ENCODE measurements around the gene LSP1. TPM values are rescaled to one million over a fixed set of nuclear protein-coding genes. Genes with fewer than 3 reads are reported as not detected.
"Not testable (repeated sequence)": the region's sequence is repeated elsewhere in the genome, so short reads cannot be mapped to it uniquely, and the experiment has no call there.

Gene LSP1
- total RNA-seq, 1 donor from 2014 or later, result 29.5 TPM

DNA sequence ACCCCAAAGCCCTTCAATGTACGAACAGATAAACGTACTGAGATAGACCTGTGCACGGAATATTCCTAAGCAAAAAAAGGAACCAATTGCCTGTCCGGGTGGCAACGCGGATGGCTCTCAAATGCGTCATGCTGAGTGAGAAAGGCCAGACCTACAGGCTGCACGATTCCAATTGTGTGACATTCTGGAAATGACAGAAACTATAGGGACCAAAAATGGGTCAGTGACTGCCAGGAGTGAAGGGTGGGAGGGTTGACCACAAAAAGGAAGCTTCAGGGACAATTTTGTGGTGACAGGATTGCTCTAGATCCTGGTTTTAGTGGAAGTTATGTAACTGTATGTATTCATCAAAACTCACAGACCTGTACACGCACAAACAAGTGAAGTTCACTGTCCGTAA lies 42.1 kb upstream of the LSP1 start:
- Mint-ChIP-seq H3K4me1 (ENCODE audit: unreplicated experiment) (peaks cover 11% of the 10 kb centered on the region), H3K27me3 (ENCODE audit: unreplicated experiment) (peaks cover 26% of the 10 kb centered on the region), H3K9me3 (ENCODE audit: unreplicated experiment) (peaks cover 10% of the 10 kb centered on the region), H3K4me3 (ENCODE audit: unreplicated experiment) (no peak overlapping the region), H3K27ac (ENCODE audit: unreplicated experiment) (no peak overlapping the region), H3K36me3 (ENCODE audit: unreplicated experiment) (peaks cover 7% of the 10 kb centered on the region)
- no peak for DNase-seq (ENCODE audit: extremely low spot score, unreplicated experiment)
- TF ChIP-seq CTCF (IDR thresholded peaks at IDR 0.05), result no peak

DNA sequence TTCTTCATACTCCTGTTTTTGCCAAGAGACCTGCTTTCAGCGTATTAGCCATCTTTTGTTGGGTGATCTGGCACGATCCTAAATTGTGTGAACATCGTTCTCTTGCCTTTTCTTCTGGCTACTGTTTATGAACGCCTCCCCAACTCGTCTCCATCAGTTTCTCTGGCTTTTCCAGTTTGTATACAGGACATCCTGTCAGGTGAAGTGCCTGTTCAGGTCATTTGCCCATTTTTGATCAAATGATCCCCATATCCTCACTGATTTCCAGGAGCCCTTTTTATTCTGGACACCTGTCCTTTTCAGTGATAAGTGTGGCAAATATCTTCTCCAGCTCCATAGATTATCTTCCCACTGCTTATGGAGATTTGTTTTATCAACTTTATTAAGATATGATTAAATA lies 40.6 kb upstream of the LSP1 start:
- DNase-seq (ENCODE audit: extremely low spot score, unreplicated experiment), result no peak
- no peak overlapping the region for H3K27ac Mint-ChIP-seq (ENCODE audit: unreplicated experiment)
- peaks cover 13% of the 10 kb centered on the region for H3K4me1 Mint-ChIP-seq (ENCODE audit: unreplicated experiment)
- peaks cover 7% of the 10 kb centered on the region for H3K36me3 Mint-ChIP-seq (ENCODE audit: unreplicated experiment)
- H3K9me3 Mint-ChIP-seq (ENCODE audit: unreplicated experiment), result peaks cover 10% of the 10 kb centered on the region
- peaks cover 21% of the 10 kb centered on the region for H3K27me3 Mint-ChIP-seq (ENCODE audit: unreplicated experiment)
- no peak for TF ChIP-seq CTCF (IDR thresholded peaks at IDR 0.05)
- H3K4me3 Mint-ChIP-seq (ENCODE audit: unreplicated experiment), result no peak overlapping the region

- peaks cover 13% of the 10 kb centered on the region for H3K4me1 Mint-ChIP-seq (ENCODE audit: unreplicated experiment)
- no peak for TF ChIP-seq CTCF (IDR thresholded peaks at IDR 0.05)
- peaks cover 16% of the 10 kb centered on the region for H3K27me3 Mint-ChIP-seq (ENCODE audit: unreplicated experiment)
- no peak overlapping the region for H3K4me3 Mint-ChIP-seq (ENCODE audit: unreplicated experiment)
- no peak for DNase-seq (ENCODE audit: extremely low spot score, unreplicated experiment)
- peaks cover 10% of the 10 kb centered on the region for H3K9me3 Mint-ChIP-seq (ENCODE audit: unreplicated experiment)
- H3K27ac Mint-ChIP-seq (ENCODE audit: unreplicated experiment), result no peak overlapping the region
- peaks cover 7% of the 10 kb centered on the region for H3K36me3 Mint-ChIP-seq (ENCODE audit: unreplicated experiment)
These were observed 40.1 kb upstream of the LSP1 start for GRCh38 chr11:1812801-1813200.

- not testable (repeated sequence) for DNase-seq (ENCODE audit: extremely low spot score, unreplicated experiment); H3K27ac Mint-ChIP-seq (ENCODE audit: unreplicated experiment); H3K36me3 Mint-ChIP-seq (ENCODE audit: unreplicated experiment); H3K4me3 Mint-ChIP-seq (ENCODE audit: unreplicated experiment)
- H3K4me1 Mint-ChIP-seq (ENCODE audit: unreplicated experiment), result peaks cover 13% of the 10 kb centered on the region
- peaks cover 12% of the 10 kb centered on the region for H3K27me3 Mint-ChIP-seq (ENCODE audit: unreplicated experiment)
- peaks cover 10% of the 10 kb centered on the region for H3K9me3 Mint-ChIP-seq (ENCODE audit: unreplicated experiment)
These were observed 39.5 kb upstream of the LSP1 start for GRCh38 chr11:1813356-1813755.

- peaks cover 14% of the 10 kb centered on the region for H3K9me3 Mint-ChIP-seq (ENCODE audit: unreplicated experiment)
- no peak overlapping the region for H3K4me3 Mint-ChIP-seq (ENCODE audit: unreplicated experiment)
- H3K27me3 Mint-ChIP-seq (ENCODE audit: unreplicated experiment), result peaks cover 4% of the 10 kb centered on the region
- peaks cover 19% of the 10 kb centered on the region for H3K4me1 Mint-ChIP-seq (ENCODE audit: unreplicated experiment)
- peaks cover 7% of the 10 kb centered on the region for H3K36me3 Mint-ChIP-seq (ENCODE audit: unreplicated experiment)
- no peak for TF ChIP-seq CTCF (IDR thresholded peaks at IDR 0.05)
- DNase-seq (ENCODE audit: extremely low spot score, unreplicated experiment), result no peak
- H3K27ac Mint-ChIP-seq (ENCODE audit: unreplicated experiment), result no peak overlapping the region
These were observed 38.2 kb upstream of the LSP1 start for GRCh38 chr11:1814691-1815090.

GRCh38 chr11:1815311-1815710 lies 37.6 kb upstream of the LSP1 start:
- Mint-ChIP-seq H3K4me1 (ENCODE audit: unreplicated experiment) (peaks cover 25% of the 10 kb centered on the region), H3K36me3 (ENCODE audit: unreplicated experiment) (peaks cover 7% of the 10 kb centered on the region), H3K27me3 (ENCODE audit: unreplicated experiment) (peaks cover 3% of the 10 kb centered on the region), H3K9me3 (ENCODE audit: unreplicated experiment) (peaks cover 15% of the 10 kb centered on the region), H3K4me3 (ENCODE audit: unreplicated experiment) (no peak overlapping the region), H3K27ac (ENCODE audit: unreplicated experiment) (no peak overlapping the region)
- DNase-seq (ENCODE audit: extremely low spot score, unreplicated experiment), result no peak
- TF ChIP-seq CTCF (IDR thresholded peaks at IDR 0.05), result no peak
